ENCODE data around the gene RACGAP1. TPM values are rescaled to one million over a fixed set of nuclear protein-coding genes. Genes with fewer than 3 reads are reported as not detected.
"Not testable (repeated sequence)": the region's sequence is repeated elsewhere in the genome, so short reads cannot be mapped to it uniquely, and the experiment has no call there.

The RACGAP1 gene
- total and polyA plus RNA-seq, 2 of the 4 experiments (the other 2 are of a cell fraction) = 37.9 to 110 TPM

DNA sequence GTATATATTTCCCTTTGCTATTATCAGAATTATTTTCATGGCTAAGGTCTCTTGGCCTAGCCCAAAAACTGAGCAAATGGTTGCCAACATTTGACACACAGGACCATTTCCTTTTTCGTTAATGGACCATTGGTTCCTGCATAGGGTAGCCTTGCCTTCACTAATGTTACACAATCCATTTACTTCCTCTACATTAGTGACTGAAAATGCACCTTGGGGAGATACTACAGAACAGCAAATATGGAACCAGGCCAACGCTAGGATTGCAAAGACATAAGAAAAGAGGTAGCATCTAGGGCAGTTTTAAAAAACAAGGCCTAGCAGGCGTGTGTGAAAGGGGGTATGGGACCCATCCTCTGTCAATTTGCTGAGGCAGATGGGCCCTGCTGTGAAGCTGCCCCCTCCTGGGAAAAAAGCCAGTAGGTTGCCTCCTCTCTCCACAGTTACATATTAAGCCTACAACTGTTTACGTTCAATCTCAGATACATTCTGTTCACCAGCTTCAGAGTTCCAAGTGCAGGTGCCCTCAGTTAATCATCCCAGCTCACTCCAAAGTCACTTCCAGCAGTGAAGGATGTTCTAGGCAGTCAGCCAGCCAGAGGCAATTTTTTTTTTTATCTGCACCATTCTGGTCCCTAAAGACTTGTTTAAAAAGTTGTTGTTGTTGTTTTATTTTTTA is 37.5 kb downstream of the RACGAP1 start:
- H3K18ac ChIP-seq (ENCODE audit: low read depth, low read length) = no peak overlapping the region
- peaks cover 3 to 45% of the 10 kb centered on the region in 2 experiments; a peak in 3 of 4 replicates for H3K79me1 ChIP-seq (ENCODE audit: low read depth in 1 of 2, low read length in 2 of 2)
- H2BK20ac ChIP-seq (ENCODE audit: low read depth, low read length) = no peak overlapping the region
- no peak overlapping the region for H2BK15ac ChIP-seq (ENCODE audit: low read depth, low read length)
- peaks cover 3% of the 10 kb centered on the region for H3K36me3 ChIP-seq (ENCODE audit: control insufficient read depth, insufficient read depth, low read length)
- no peak overlapping the region for H3K14ac ChIP-seq (replicated peaks; ENCODE audit: low read depth, low read length)
- no peaks in the 10 kb centered on the region; the same call in 1 of the 2 replicates for H4K20me1 ChIP-seq (ENCODE audit: insufficient read depth, low read length)
- H4K5ac ChIP-seq (ENCODE audit: low read depth, low read length) = no peak overlapping the region
- no peak overlapping the region for H4K91ac ChIP-seq (ENCODE audit: insufficient read depth, low read depth, low read length)
- no peaks in the 10 kb centered on the region for H3K9me3 ChIP-seq (ENCODE audit: control insufficient read depth, insufficient read depth, low read length)
- H2AFZ ChIP-seq (replicated peaks; ENCODE audit: low read length, poor library complexity) = no peak overlapping the region
- H2AK5ac ChIP-seq (ENCODE audit: low read depth, low read length) = no peak overlapping the region
- peaks cover 19% of the 10 kb centered on the region for H3K9me1 ChIP-seq (ENCODE audit: insufficient read depth, low read length)
- in situ Hi-C loops (cut with MboI; ENCODE audit: low sequenced_read_pairs) (no loop called here), dilution Hi-C loops (cut with HindIII; ENCODE audit: low sequenced_read_pairs, unreplicated experiment) (no loop called here), intact Hi-C loops (cut with micrococcal nuclease) (no loop called here)
- DNase-seq (no peak), ATAC-seq (ENCODE audit: low read depth) (no peak)
- no peak overlapping the region for H2AK9ac ChIP-seq (replicated peaks; ENCODE audit: low read depth, low read length, poor library complexity)
- no peak overlapping the region for H3K23ac ChIP-seq (ENCODE audit: low read depth, low read length)
- WGBS, 2 experiments (ENCODE audit: extremely low coverage in 2 of 2, insufficient read length in 1 of 2) = 57% methylated on average over 1 of the region's 4 CpGs; no CpG with 5 or more reads in 1 of the 2 experiments
- no peak overlapping the region for H3K27ac ChIP-seq (ENCODE audit: insufficient read depth, low read length)
- no peak overlapping the region for H4K8ac ChIP-seq (ENCODE audit: low read depth in 2 of 2, low read length in 2 of 2)
- peak; percentile 28; the same call in 1 of the 2 replicates for TF ChIP-seq CEBPB (IDR thresholded peaks at IDR 0.05; ENCODE audit: low read depth, low read length)
- no peak for TF ChIP-seq RFX5 (IDR thresholded peaks at IDR 0.05; ENCODE audit: low read depth, low read length)
- no peak for TF ChIP-seq MAFK (IDR thresholded peaks at IDR 0.05; ENCODE audit: low read depth, low read length)
- no peak overlapping the region for H3K4ac ChIP-seq (ENCODE audit: low read depth, low read length)
- no peak overlapping the region for H2BK120ac ChIP-seq (ENCODE audit: low read depth, low read length)
- peaks cover 14% of the 10 kb centered on the region for H3K4me1 ChIP-seq (ENCODE audit: control insufficient read depth, insufficient read depth, low read length)
- POLR2A ChIA-PET (ENCODE audit: unreplicated experiment) = no interaction called here
- no peak overlapping the region for H3K4me3 ChIP-seq (ENCODE audit: insufficient read depth, low read depth, low read length)
- H3K56ac ChIP-seq (ENCODE audit: extremely low read depth, insufficient read depth, low read length) = no peak overlapping the region
- no peak overlapping the region for H3K9ac ChIP-seq (ENCODE audit: low read depth, low read length)
- no peak overlapping the region for H2BK5ac ChIP-seq (ENCODE audit: low read depth, low read length, poor library complexity, severe bottlenecking)
- H3K4me2 ChIP-seq (ENCODE audit: low read depth, low read length) = no peak overlapping the region
- BruUV-seq (replicated peaks) = no TSS peak
- CTCF ChIA-PET = no interaction called here
- no peaks in the 10 kb centered on the region for H3K27me3 ChIP-seq (ENCODE audit: control insufficient read depth, insufficient read depth, low read length)

DNA sequence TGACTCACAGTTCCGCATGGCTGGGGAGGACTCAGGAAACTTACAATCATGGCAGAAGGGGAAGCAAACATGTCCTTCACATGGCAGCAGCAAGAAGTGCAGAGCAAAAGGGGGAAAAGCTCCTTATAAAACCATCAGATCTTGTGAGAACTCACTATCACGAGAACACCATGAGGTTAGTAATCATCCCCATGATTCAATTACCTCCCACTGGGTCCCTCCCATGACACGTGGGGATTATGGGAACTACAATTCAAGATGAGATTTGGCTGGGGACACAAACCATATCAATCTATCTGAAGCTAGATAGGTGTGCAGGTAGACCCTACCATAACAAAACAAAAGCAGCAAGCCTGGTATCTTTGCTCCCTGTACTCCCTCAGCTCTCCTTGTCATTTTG is 38.8 kb downstream of the RACGAP1 start:
- H3K9me3 ChIP-seq (ENCODE audit: control insufficient read depth, insufficient read depth, low read length); H2BK15ac ChIP-seq (ENCODE audit: low read depth, low read length); H2AFZ ChIP-seq (replicated peaks; ENCODE audit: low read length, poor library complexity); H4K20me1 ChIP-seq (ENCODE audit: insufficient read depth, low read length); in situ Hi-C loops (cut with MboI; ENCODE audit: low sequenced_read_pairs); intact Hi-C loops (cut with micrococcal nuclease); POLR2A ChIA-PET (ENCODE audit: unreplicated experiment); H3K4ac ChIP-seq (ENCODE audit: low read depth, low read length); H3K18ac ChIP-seq (ENCODE audit: low read depth, low read length); H2BK5ac ChIP-seq (ENCODE audit: low read depth, low read length, poor library complexity, severe bottlenecking); H4K8ac ChIP-seq (ENCODE audit: low read depth in 2 of 2, low read length in 2 of 2); H2AK9ac ChIP-seq (replicated peaks; ENCODE audit: low read depth, low read length, poor library complexity); DNase-seq; H4K5ac ChIP-seq (ENCODE audit: low read depth, low read length); H3K56ac ChIP-seq (ENCODE audit: extremely low read depth, insufficient read depth, low read length); H3K27me3 ChIP-seq (ENCODE audit: control insufficient read depth, insufficient read depth, low read length); H3K14ac ChIP-seq (replicated peaks; ENCODE audit: low read depth, low read length); H3K36me3 ChIP-seq (ENCODE audit: control insufficient read depth, insufficient read depth, low read length); H3K4me2 ChIP-seq (ENCODE audit: low read depth, low read length); H4K91ac ChIP-seq (ENCODE audit: insufficient read depth, low read depth, low read length); BruUV-seq (replicated peaks); ATAC-seq (ENCODE audit: low read depth); H3K27ac ChIP-seq (ENCODE audit: insufficient read depth, low read length); H3K9ac ChIP-seq (ENCODE audit: low read depth, low read length); H3K23ac ChIP-seq (ENCODE audit: low read depth, low read length); dilution Hi-C loops (cut with HindIII; ENCODE audit: low sequenced_read_pairs, unreplicated experiment); CTCF ChIA-PET; H2BK120ac ChIP-seq (ENCODE audit: low read depth, low read length); H2AK5ac ChIP-seq (ENCODE audit: low read depth, low read length); H2BK20ac ChIP-seq (ENCODE audit: low read depth, low read length); H3K4me3 ChIP-seq (ENCODE audit: insufficient read depth, low read depth, low read length): not testable (repeated sequence)
- peaks cover 18% of the 10 kb centered on the region for H3K4me1 ChIP-seq (ENCODE audit: control insufficient read depth, insufficient read depth, low read length)
- WGBS, 2 experiments (ENCODE audit: extremely low coverage in 2 of 2, insufficient read length in 1 of 2) = no CpG with 5 or more reads among the region's 3 CpGs
- peaks cover 3 to 39% of the 10 kb centered on the region in 2 experiments; a peak in 3 of 4 replicates for H3K79me1 ChIP-seq (ENCODE audit: low read depth in 1 of 2, low read length in 2 of 2)
- H3K9me1 ChIP-seq (ENCODE audit: insufficient read depth, low read length) = peaks cover 18% of the 10 kb centered on the region

Data from IMR-90 (cell line).